Renal cortical epithelial cell (primary cell): ENCODE results near the gene REEP6. TPM values are rescaled to one million over a fixed set of nuclear protein-coding genes. Genes with fewer than 3 reads are reported as not detected.

ENCODE experiments used
- total RNA-seq: library from RNA; depleted of rRNA; stranded (reverse); fragments of >200 nt; gene quantifications from 2 replicates; pipeline ENCODE4 v1.2.3, GENCODE V29; 2014

The REEP6 gene
- total RNA-seq, 1 donor from 2014 or later: 8.7 TPM

Other genes with a start within 250 kb of the REEP6 start
- 29.0 and 29.2 TPM in 2 replicates for gene ATP5F1D, start 249.4 kb upstream of the REEP6 start, total RNA-seq
- 12.2 and 44.9 TPM in 2 replicates for gene MIDN, start 242.6 kb upstream of the REEP6 start, total RNA-seq
- gene CIRBP, start 221.8 kb upstream of the REEP6 start, total RNA-seq: 174 and 314 TPM in 2 replicates
- 13.9 and 21.5 TPM in 2 replicates for gene FAM174C, start 215.7 kb upstream of the REEP6 start, total RNA-seq
- 0.10 TPM in 1 of 2 replicates, not detected in the other for gene EFNA2, start 205.3 kb upstream of the REEP6 start, total RNA-seq
- 56.8 and 70.2 TPM in 2 replicates for gene NDUFS7, start 107.3 kb upstream of the REEP6 start, total RNA-seq
- gene GAMT, start 89.6 kb upstream of the REEP6 start, total RNA-seq: 13.4 and 15.4 TPM in 2 replicates
- gene DAZAP1, start 83.6 kb upstream of the REEP6 start, total RNA-seq: 49.2 and 96.9 TPM in 2 replicates
- 442 and 500 TPM in 2 replicates for gene RPS15, start 52.8 kb upstream of the REEP6 start, total RNA-seq
- gene APC2, start 41.1 kb upstream of the REEP6 start, total RNA-seq: 0.05 TPM in 1 of 2 replicates, not detected in the other
- 26.4 and 31.4 TPM in 2 replicates for gene C19orf25, start 12.0 kb upstream of the REEP6 start, total RNA-seq
- gene PCSK4, start 831 bp upstream of the REEP6 start, total RNA-seq: 1.6 and 4.9 TPM in 2 replicates
- 2.1 and 5.0 TPM in 2 replicates for gene ADAMTSL5, start 21.8 kb downstream of the REEP6 start, total RNA-seq
- not detected in 2 replicates for gene PLK5, start 32.9 kb downstream of the REEP6 start, total RNA-seq
- gene MEX3D, start 77.1 kb downstream of the REEP6 start, total RNA-seq: 57.7 and 80.1 TPM in 2 replicates
- 57.5 and 98.2 TPM in 2 replicates for gene MBD3, start 101.7 kb downstream of the REEP6 start, total RNA-seq
- gene UQCR11, start 114.3 kb downstream of the REEP6 start, total RNA-seq: 48.3 and 76.2 TPM in 2 replicates
- 39.2 and 102 TPM in 2 replicates for gene TCF3, start 161.4 kb downstream of the REEP6 start, total RNA-seq